GM18508 (cell line): Measurements from ENCODE around the gene EIF4H.
"Not testable (repeated sequence)": the region's sequence is repeated elsewhere in the genome, so short reads cannot be mapped to it uniquely, and the experiment has no call there.

Experiments
- ATAC-seq: cut with Tn5 transposase; IDR thresholded peaks from one replicate; pipeline ENCODE4 v1.9.1; 2021; ENCODE audit warnings: moderate number of reproducible peaks; ENCODE audit not compliant: insufficient read depth, unreplicated experiment

Gene EIF4H

DNA sequence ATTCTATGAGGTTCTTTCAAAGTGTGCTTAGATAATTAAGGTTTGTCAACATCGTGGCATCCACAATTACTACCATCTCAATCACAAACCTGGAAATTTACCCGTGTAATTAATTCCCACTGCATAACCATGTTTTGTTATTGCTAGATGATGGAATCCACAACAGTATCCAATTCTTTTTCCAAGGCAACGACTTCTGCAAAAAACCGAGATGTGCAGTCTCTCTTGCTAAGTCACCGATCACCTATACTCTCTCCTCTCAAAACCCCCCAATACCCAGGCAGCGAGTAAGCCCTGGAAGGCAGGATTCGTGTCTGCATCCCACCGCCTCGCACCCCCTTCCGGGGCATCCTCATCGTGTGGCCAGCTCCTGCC, 678 bp upstream of the EIF4H start:
- no peak for ATAC-seq

- peak; percentile 11 for ATAC-seq
These were observed 488 bp downstream of the EIF4H start for GRCh38 chr7:74174606-74175082.

DNA sequence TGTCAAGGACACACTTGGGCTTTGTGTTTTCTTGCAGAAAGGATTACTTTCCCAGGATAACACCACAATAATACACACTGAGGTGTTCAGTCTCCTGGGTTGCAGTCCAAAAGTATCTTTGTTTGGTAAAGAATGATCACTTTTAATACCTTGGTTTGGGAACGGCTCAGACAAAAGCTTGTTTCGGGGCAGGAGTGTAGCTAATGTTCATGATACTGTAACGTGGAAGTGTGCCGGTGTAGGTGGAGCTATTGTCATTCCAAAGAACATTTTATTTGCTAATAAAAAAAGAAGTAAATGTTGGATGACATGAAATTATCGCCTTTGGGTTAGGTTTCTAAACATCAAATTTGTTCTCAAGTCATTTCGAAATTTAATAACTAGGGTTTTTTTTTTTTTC, 1.2 kb downstream of the EIF4H start:
- no peak for ATAC-seq

- no peak for ATAC-seq
These were observed 2.4 kb downstream of the EIF4H start for GRCh38 chr7:74176555-74176954.

DNA sequence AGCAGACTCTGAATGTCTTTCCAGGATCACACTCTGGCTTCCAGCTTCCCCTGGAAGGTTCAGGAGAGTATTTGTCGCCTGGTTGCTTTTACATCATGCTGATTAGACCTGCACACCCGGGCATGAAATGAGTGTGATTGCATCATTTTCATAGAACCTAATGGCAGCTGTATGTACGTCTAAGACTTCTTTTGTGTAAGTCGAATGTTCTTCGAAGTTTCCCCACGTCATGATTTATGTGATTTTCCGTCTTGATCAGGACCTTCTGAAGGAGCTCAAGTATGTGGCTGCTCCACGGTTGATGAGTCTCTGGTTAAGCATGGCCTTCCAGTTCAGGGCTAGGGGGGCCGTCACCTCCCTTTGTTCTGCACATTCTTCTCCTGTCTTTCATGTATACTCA, 4.5 kb downstream of the EIF4H start:
- ATAC-seq = no peak

DNA sequence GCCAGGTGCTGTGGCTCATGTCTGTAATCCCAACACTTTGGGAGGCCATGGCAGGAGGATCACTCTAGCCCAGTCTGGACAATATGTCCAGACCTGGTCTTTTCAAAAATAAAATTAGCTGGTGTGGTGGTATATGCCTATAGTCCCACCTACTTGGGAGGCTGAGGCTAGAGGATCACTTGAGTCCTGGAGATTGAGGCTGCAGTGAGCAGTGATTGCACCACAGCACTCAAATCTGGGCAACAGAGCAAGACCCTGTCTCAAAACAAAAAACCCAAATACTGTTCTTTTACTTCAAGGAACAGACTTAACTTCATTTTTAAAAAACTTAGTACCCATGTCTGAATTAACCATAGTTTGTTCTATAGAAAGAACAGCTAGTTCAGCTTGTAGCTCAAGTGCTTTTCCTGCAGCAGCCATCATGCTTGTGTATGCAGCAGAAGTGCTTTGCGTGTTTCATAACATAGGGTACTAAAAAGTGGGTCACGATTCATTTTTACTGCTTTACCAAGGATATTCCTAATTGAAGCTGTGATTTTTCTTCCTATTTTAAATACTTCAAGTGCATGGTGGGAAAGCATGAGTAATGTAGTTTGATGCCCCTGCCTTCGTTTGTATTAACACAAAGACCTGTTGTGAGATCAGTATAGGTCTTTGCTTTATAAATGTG, 5.9 kb downstream of the EIF4H start:
- no peak for ATAC-seq

- no peak for ATAC-seq
These were observed 6.7 kb downstream of the EIF4H start for GRCh38 chr7:74180866-74181265.

DNA sequence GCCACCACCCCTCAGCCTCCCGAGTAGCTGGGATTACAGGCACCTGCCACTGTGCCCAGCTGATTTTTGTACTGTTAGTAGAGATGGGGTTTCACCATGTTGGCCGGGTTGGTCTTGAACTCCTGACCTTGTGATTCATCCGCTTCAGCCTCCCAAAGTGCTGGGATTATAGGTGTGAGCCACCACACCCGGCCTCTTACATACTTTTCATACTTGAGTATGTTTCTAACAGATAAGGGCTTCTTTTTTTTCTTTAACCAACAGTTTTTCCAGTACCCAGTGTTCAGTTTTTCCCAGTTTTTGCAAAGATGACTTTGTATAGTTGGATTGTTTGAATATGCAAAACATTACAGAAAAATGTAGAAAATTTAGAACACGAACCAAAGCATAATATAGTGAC, 7.7 kb downstream of the EIF4H start:
- no peak for ATAC-seq

DNA sequence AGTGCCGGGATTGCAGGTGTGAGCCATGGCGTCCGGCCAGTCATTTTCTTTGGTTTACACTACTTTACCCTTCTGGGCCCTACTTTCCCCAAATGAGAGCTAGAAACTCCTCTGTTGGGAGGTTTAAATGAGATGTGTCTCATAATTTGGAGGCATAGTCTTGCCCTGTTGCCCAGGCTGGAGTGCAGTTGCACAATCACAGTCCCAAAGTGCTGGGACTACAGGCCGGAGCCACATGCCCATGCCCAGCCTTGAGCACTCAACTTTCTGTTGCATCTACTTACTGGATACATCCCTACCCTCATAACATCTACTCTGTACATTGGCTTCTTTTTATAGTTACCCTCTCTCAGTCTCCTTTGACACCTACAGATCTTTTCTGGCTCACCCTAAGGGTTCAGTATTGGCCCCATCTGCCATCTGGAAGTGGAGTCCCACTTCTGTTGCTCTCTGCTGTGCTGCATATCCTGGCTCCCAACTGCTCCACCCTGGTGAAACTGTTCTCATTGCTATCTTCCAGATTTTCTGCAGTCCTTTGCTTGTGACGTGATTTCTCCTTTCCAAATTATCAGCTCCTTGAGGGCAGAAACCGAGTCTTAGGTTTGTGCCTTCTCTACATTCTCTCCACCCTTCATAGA, 8.4 kb downstream of the EIF4H start:
- ATAC-seq = no peak

GRCh38 chr7:74183142-74183541, 9.0 kb downstream of the EIF4H start:
- ATAC-seq = no peak

- no peak for ATAC-seq
These were observed 9.7 kb downstream of the EIF4H start for GRCh38 chr7:74183653-74184450.

- no peak for ATAC-seq
These were observed 10.9 kb downstream of the EIF4H start for GRCh38 chr7:74185016-74185415.

DNA sequence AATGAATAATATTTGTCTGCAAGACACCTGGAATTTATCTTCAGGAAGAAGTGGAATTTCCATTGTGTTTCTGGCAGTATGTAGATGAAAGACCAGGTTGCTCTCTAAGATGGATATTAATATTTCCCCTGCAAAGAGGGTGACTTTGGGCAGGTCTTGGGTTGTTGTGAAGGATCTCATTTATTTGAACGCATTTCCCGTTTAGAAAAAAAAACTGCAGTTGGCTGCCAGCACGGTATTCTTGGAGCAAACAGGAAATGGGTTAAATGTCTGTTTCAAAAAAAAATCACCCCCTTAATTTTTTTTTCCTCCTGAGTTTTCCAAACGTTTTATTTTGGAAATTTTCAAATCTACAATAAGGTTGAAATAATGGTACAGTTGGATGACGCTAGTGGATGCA, 11.5 kb downstream of the EIF4H start:
- no peak for ATAC-seq

DNA sequence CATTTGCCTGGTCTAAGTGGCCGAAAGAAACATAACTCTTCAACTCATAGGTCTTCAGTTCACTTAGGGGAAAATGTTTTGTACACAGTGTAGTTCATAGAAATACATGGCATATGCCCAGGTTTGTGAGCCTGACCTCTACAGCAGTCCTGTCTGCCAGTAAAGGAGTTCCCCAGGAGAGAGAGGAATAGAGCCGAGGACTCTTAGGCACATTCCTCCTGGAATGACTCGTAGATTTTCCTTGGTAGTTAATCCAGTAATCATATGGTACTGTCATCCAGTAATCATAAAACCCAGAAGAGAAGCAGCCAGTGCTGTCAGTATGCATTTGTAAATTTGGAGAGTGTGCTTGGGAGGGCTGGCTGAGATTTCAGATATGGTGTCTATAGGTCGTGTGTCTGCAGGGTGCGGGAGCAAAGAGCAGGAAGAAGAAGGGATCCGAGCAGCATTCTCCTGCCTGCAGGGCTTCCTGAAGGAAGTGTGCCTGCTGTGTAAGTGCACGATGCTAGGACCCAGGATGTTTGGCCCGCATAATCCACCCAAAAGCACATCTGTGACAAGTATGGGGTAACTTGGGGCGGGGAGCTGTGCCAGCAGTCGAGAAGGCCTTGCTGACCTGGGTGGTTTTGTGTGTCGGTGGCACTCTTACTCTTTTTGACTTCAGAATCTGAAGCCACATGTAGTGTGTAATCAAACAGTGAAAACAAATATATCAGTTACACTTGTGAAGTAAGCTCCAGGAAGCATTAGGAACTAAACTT, 13.9 kb downstream of the EIF4H start:
- ATAC-seq = no peak

- no peak for ATAC-seq
These were observed 16.1 kb downstream of the EIF4H start for GRCh38 chr7:74190259-74190658.

DNA sequence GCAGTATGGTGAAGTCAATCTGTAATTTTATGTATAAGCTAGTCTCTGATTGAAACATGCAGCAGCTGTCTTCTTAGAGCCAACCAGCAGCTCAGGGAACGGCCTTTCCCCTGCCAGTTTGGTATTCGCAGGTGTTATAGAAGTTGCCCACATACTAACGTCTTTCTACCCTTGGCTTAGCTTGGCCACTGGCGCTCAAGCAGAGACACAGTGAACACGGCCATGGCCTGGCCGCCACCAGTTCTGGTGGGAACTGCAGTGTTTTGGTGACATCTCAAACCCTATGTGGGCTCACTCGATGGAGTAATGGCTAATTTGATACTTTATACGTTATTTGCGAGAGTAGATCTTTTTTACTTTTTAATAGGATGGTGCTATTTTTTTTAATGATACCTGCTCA, 17.1 kb downstream of the EIF4H start:
- no peak for ATAC-seq

DNA sequence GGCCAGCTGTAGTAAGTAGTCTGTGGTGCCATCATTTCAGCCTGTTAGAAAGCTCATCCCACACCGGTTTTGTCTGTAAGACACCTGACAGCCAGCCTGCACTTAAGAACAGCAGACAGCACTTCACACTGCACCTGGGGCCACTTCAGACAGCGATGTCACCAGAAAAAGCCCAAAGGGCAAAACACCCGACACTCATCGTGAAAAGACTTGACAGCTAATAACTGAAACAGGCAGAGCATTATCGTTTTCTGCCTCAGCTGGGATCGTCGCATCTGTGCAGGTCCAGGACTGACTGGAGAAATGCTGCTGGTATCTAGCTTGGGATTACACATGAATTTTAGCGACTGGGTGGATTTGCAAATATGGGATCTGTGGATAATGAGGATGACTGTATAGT, 18.9 kb downstream of the EIF4H start:
- ATAC-seq = no peak

- no peak for ATAC-seq
These were observed 19.8 kb downstream of the EIF4H start for GRCh38 chr7:74193913-74194312.

- no peak for ATAC-seq
These were observed 20.5 kb downstream of the EIF4H start for GRCh38 chr7:74194686-74195085.

- ATAC-seq = not testable (repeated sequence)
These were observed 21.1 kb downstream of the EIF4H start for GRCh38 chr7:74195139-74195860.
